K562 (cell line): ENCODE measurements around the gene UBE2C. TPM values are rescaled to one million over a fixed set of nuclear protein-coding genes. Genes with fewer than 3 reads are reported as not detected.
A peak's percentile ranks its signal among the peaks of the same experiment; 100 is the strongest.

ENCODE experiments used
- ATAC-seq: fragments of 200-7000 bp; cut with Tn5 transposase; 3 replicates; pipeline ENCODE4 v1.9.1; 2020; ENCODE audit warnings: moderate library complexity
- BruUV-seq: library from RNA; stranded (reverse); fragments of 400-500 nt; replicated peaks from 2 replicates; lab custom pipeline; 2021; lab: Mats Ljungman, UMichigan
- CTCF ChIA-PET: fragments of 300-600 bp; formaldehyde crosslinking; extraction: SDS; loops from one replicate; lab custom pipeline; 2021; ENCODE audit warnings: low intra/inter-chr PET ratio; lab: Yijun Ruan, JAX
- POLR2A ChIA-PET: fragments of 300-600, 350-650 bp; sonication (Branson Sonifier 250); formaldehyde crosslinking; extraction: SDS; loops from one replicate; lab custom pipeline; 2021; ENCODE audit warnings: antibody characterized with exemption, inconsistent platforms; lab: Yijun Ruan, JAX
- DNase-seq, 4 experiments: peaks; one replicate each; pipeline versions ENCODE4 v3.0.0 to v3.0.0-alpha.2; 2011 to 2018; ENCODE audit warnings: low spot score in 3 of 4, mixed read lengths in 3 of 4; ENCODE audit errors: extremely low read depth in 1 of 4
- FAIRE-seq: peaks from 2 replicates; lab custom pipeline; 2011; peaks lifted over from hg19 to GRCh38; lab: Jason Lieb, UNC
- H2AFZ ChIP-seq: 2 replicates; pipeline ENCODE4 v1.6.0; 2011; ENCODE audit warnings: low read depth, low read length, control low read depth, inconsistent platforms
- H3K27ac ChIP-seq: fragments of 200-600 bp; 3 replicates; pipeline ENCODE4 v1.8.0; 2011; ENCODE audit warnings: low read depth, mild to moderate bottlenecking, control low read depth, inconsistent platforms, low read length, moderate library complexity, mixed read lengths; ENCODE audit errors: extremely low read depth
- H3K27me3 ChIP-seq, 2 experiments: fragments of 300-600 bp in 1 of 2; 2 replicates in 1 of 2; 3 replicates in 1 of 2; pipeline versions ENCODE4 v1.6.0 to v1.8.0; 2011; ENCODE audit warnings: inconsistent platforms in 2 of 2, low read length in 2 of 2, mild to moderate bottlenecking in 1 of 2, mixed read lengths in 1 of 2, moderate library complexity in 1 of 2; ENCODE audit not compliant: control insufficient read depth in 2 of 2, insufficient read depth in 2 of 2
- H3K36me3 ChIP-seq: fragments of 300-600 bp; 3 replicates; pipeline ENCODE4 v1.8.0; 2011; ENCODE audit warnings: mild to moderate bottlenecking, low read length, inconsistent platforms; ENCODE audit not compliant: control insufficient read depth, insufficient read depth
- H3K4me1 ChIP-seq, 2 experiments: fragments of 200-600 bp in 1 of 2; replicated peaks in 1 of 2; 2 replicates in 1 of 2; 3 replicates in 1 of 2; pipeline versions ENCODE4 v1.5.1 to v1.8.0; 2011; ENCODE audit warnings: inconsistent platforms in 2 of 2, low read length in 2 of 2, mild to moderate bottlenecking in 1 of 2, mixed read lengths in 1 of 2, moderate library complexity in 1 of 2; ENCODE audit not compliant: control insufficient read depth in 2 of 2, insufficient read depth in 2 of 2
- H3K4me2 ChIP-seq: 2 replicates; pipeline ENCODE4 v1.6.1; 2011; ENCODE audit warnings: low read length, control low read depth, inconsistent platforms, mixed read lengths; ENCODE audit not compliant: insufficient read depth
- H3K4me3 ChIP-seq: fragments of 200-600 bp; sonication (generic), shearing (Covaris generic); 2 replicates; pipeline ENCODE4 v1.5.1; 2016; ENCODE audit warnings: control low read depth, inconsistent platforms
- H3K79me2 ChIP-seq: fragments of 200-600 bp; 3 replicates; pipeline ENCODE4 v1.8.0; 2011; ENCODE audit warnings: low read length, inconsistent platforms; ENCODE audit not compliant: control insufficient read depth, insufficient read depth
- H3K9ac ChIP-seq, 2 experiments: 2 replicates each; pipeline versions ENCODE4 v1.6.0 to v1.6.1; 2011; ENCODE audit warnings: low read depth in 2 of 2, low read length in 2 of 2, control low read depth in 1 of 2, inconsistent platforms in 1 of 2, mild to moderate bottlenecking in 1 of 2, mixed read lengths in 1 of 2; ENCODE audit not compliant: insufficient read depth in 1 of 2
- H3K9me1 ChIP-seq: one replicate; pipeline ENCODE4 v1.6.0; 2011; ENCODE audit warnings: inconsistent platforms, mild to moderate bottlenecking, low read length, moderate library complexity; ENCODE audit not compliant: control insufficient read depth, insufficient read depth
- H3K9me3 ChIP-seq: replicated peaks from 2 replicates; pipeline ENCODE4 v1.5.1; 2011; ENCODE audit warnings: low read depth, low read length, inconsistent platforms; ENCODE audit not compliant: control insufficient read depth, insufficient read depth
- H4K20me1 ChIP-seq: replicated peaks from 2 replicates; pipeline ENCODE4 v1.6.1; 2011; ENCODE audit warnings: low read length, inconsistent platforms, mixed read lengths; ENCODE audit not compliant: control insufficient read depth, insufficient read depth
- ASH1L ChIP-seq: fragments of 450-650 bp; IDR thresholded peaks from 2 replicates; pipeline ENCODE4 v1.6.1; 2018; ENCODE audit warnings: borderline replicate concordance, mild to moderate bottlenecking, low read depth; ENCODE audit not compliant: partially characterized antibody
- GTF2A2 ChIP-seq: IDR thresholded peaks from 2 replicates; pipeline ENCODE4 v1.6.1; 2016; ENCODE audit warnings: mild to moderate bottlenecking, missing genetic modification characterization, missing compliant biosample characterization
- HDGF ChIP-seq: fragments of 450-650 bp; IDR thresholded peaks from 2 replicates; pipeline ENCODE4 v1.6.1; 2016
- RBM17 ChIP-seq: fragments of 200-400 bp; formaldehyde crosslinking; IDR thresholded peaks from 2 replicates; pipeline ENCODE4 v1.6.1; 2017; ENCODE audit warnings: low read depth, mild to moderate bottlenecking, low read length, borderline replicate concordance
- WGBS: fragments of 100-300 bp; shearing (Covaris generic); methylation state at CpG from one replicate; pipeline ENCODE4 v1.1.6; 2016; ENCODE audit warnings: low coverage, mixed read lengths; ENCODE audit not compliant: insufficient coverage; ENCODE audit errors: missing lambda C conversion rate; 5-methylcytosine and 5-hydroxymethylcytosine counted together
- in situ Hi-C: fragments of 300-500 bp; cut with MboI; formaldehyde crosslinking; loops from 4 replicates; pipeline ENCODE4 v1.15.0; 2018; ENCODE audit warnings: inconsistent platforms, mixed read lengths
- intact Hi-C: fragments of 100-400 bp; cut with micrococcal nuclease; formaldehyde crosslinking; loops from 2 replicates; pipeline ENCODE4 v1.14.2; 2022
- polyA plus RNA-seq, 8 experiments: library from polyadenylated mRNA; depleted of rRNA in 4 of 8; stranded (reverse) in 5 of 8; unstranded in 3 of 8; fragments of >200 nt; fragmentation: Nextera tagmentation in 2 of 8; fragmentation: Illumina TruSeq in 1 of 8; extraction: Ambion mirVana in 2 of 8; extraction: Trizol in 1 of 8; gene quantifications; 2 replicates each; pipeline versions ENCODE4 v1.2.1 to v1.2.3, GENCODE V29; 2011 to 2014; ENCODE audit warnings: inconsistent platforms in 1 of 8, missing spikeins in 1 of 8
- total RNA-seq, 7 experiments: library from RNA; depleted of rRNA in 6 of 7; stranded (reverse); fragments of >200 nt in 6 of 7; fragmentation: Illumina TruSeq in 2 of 7; extraction: Trizol in 2 of 7; gene quantifications; 2 replicates each; pipeline versions ENCODE4 v1.2.1 to v1.2.3, GENCODE V29; 2011 to 2021; ENCODE audit warnings: low replicate concordance in 1 of 7

The UBE2C gene
- total and polyA plus RNA-seq, 9 of the 15 experiments (the other 6 are each of a cell fraction or from before 2014, with no cell fraction given), result 0.51 to 1.6 (median 0.69) TPM

DNA sequence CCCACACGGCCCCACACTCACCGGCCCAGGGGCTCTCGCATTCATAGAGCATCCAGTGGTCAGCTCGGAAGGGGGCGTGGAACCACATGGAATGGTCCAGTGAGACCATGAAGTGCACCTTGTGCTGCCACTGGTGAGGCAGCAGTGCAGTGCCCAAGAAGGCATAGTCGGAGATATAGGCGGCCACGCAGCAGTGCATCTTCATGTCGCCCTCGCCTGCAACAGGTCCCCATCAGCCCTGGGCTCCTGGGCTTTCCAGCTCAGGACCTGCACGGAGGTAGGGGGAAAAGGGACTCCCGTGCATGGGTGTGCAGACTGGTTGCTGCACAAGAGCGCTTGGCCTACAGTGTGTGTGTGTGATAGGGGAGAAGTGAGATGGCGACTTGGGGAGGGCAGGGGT is 31.1 kb downstream of the UBE2C start:
- in situ Hi-C loops, result no loop called here
- TF ChIP-seq ASH1L (no peak), RBM17 (no peak), GTF2A2 (tag) (no peak)
- DNase-seq, result no peak

DNA sequence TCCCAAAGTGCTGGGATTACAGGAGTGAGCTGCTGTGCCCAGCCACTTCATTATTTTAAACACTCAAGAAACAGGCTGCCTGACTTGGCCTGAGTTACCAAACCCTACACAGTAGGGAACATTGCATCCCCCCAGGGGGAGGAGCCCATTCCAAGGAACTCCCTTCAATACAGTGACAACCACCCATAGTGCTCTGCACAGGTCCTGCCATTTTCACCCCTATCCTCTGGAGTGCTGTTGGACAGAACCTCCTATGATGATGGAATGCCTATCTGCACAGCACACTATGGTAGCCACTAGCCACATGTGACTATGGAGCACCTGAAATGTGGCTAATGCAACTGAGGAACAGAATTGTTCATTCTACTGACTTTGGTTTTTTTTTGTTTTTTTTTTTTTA is 33.0 kb downstream of the UBE2C start:
- FAIRE-seq, result no peak
- in situ Hi-C loops, result no loop called here
- CTCF ChIA-PET, result no interaction called here

More for the DNA sequence above, 31.1 kb downstream of the UBE2C start:
- Histone ChIP-seq H3K9ac (peak overlapping the region in 1 of 2 experiments; percentile 61; a peak in 1 of 4 replicates), H3K27me3 (no peaks in the 10 kb centered on the region), H3K79me2 (no peaks in the 10 kb centered on the region), H3K4me3 (no peak overlapping the region), H3K9me1 (peaks cover 3% of the 10 kb centered on the region), H3K4me2 (no peak overlapping the region), H3K4me1 (peaks cover 0 to 11% of the 10 kb centered on the region in 2 experiments; a peak in 1 of 5 replicates), H4K20me1 (no peaks in the 10 kb centered on the region), H3K9me3 (no peaks in the 10 kb centered on the region), H3K36me3 (peaks cover 34% of the 10 kb centered on the region; the same call in 2 of the 3 replicates), H3K27ac (no peak overlapping the region), H2AFZ (no peak overlapping the region)
- ATAC-seq (no peak), FAIRE-seq (no peak)
- no TSS peak for BruUV-seq
- CTCF ChIA-PET, result no interaction called here
- WGBS, result 79% methylated on average over 14 of the region's 14 CpGs
- POLR2A ChIA-PET, result interaction anchor here (4.9 kb wide), 1 partner anchor 8 kb away, joined by 19 read pairs; no protein-coding TSS in a partner anchor
- intact Hi-C loops, result no loop called here

More for the DNA sequence above, 33.0 kb downstream of the UBE2C start:
- POLR2A ChIA-PET, result interaction anchor here (1.2 kb wide), 1 partner anchor 11 kb away, joined by 3 read pairs; no protein-coding TSS in a partner anchor
- H3K27ac ChIP-seq, result no peak overlapping the region
- no peak for DNase-seq
- peaks cover 5% of the 10 kb centered on the region for H3K9me3 ChIP-seq
- peaks cover 34% of the 10 kb centered on the region; the same call in 2 of the 3 replicates for H3K36me3 ChIP-seq
- H4K20me1 ChIP-seq, result no peaks in the 10 kb centered on the region
- H3K27me3 ChIP-seq, result no peaks in the 10 kb centered on the region
- no peak overlapping the region for H3K4me3 ChIP-seq
- peaks cover 3% of the 10 kb centered on the region for H3K9me1 ChIP-seq
- no TSS peak for BruUV-seq
- H3K79me2 ChIP-seq, result no peaks in the 10 kb centered on the region
- no peak overlapping the region for H3K4me2 ChIP-seq
- no peak for ATAC-seq
- H2AFZ ChIP-seq, result no peak overlapping the region
- H3K9ac ChIP-seq, result no peak overlapping the region
- TF ChIP-seq HDGF, result no peak
- intact Hi-C loops, result no loop called here
- H3K4me1 ChIP-seq, result peaks cover 2 to 11% of the 10 kb centered on the region in 2 experiments; a peak in 2 of 5 replicates
